Epithelial cell of prostate (primary cell): ENCODE results near the gene ASF1B.
"Not testable (repeated sequence)": the region's sequence is repeated elsewhere in the genome, so short reads cannot be mapped to it uniquely, and the experiment has no call there.

ENCODE experiments used
- DNase-seq: peaks from one replicate; pipeline ENCODE4 v3.0.0-alpha.2; 2011; ENCODE audit warnings: low read depth, low spot score
- H3K27ac ChIP-seq: fragments of 450-650 bp; 2 replicates; pipeline ENCODE4 v1.5.1; 2017; ENCODE audit warnings: mild to moderate bottlenecking

Gene ASF1B

DNA sequence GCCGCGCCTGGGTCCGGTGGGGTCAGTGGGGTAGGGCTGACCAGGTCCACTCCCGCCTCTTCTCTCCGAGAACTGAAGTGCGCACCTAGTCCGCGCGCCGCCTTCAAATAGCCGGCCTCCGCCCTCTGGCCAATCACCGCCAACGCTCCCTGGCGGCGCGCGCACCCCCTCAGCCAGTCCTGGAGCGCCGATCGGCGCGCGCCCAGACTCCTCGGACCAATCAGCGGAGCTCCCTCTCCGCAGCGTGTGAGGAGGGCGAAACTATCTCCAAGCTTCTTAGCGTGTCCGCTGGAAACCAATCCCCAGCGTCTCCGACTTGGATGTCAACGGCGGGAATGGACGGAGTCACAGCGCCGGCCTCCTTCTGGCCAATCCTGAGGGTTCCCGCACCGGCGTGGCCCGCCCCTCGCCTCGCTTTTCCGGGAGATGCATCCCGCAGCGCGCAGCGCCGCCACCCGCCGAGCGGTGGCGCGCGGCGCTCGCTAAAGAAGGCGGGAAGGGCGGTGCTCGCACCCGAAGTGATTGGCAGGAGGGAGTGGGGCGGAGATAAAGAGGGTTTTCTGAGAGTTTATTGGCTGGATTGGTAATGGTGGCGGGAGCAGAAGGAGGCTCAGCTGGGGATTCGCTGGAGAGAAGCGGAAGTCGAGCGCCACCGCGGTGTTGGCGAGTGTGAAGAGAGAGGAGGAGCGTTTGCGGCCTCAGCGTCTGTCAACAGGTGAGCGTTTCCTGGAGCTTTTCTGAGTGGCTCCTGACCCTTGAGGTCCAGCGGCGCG lies at the start of gene ASF1B:
Gene ASF1B, minus strand, starts transcription at position 81 of the 773 bp plus-strand sequence. CDS start 133 bp downstream, outside the sequence.
- peak within 1 kb of the TSS; percentile 88 for H3K27ac ChIP-seq
- peak; percentile 99 for DNase-seq

DNA sequence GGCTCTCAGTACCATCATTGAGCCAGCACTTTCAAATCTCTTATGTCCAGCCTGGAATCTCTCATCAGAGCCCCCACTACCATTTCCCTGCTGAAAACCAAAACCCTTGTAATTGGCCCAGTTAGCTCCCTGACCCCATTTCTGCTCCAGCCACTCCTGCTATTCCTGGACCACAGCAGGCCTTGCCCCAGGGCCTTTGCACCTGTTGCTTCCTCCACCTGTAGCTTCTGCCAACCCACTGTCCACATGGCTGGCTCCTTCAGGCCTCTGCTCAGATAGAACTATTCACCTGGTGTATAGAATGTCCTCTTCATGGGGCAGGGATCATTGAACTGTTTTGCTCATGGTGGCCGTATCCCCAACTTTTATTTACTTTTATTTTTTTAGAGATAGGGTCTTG lies 49.3 kb upstream of the ASF1B start:
- DNase-seq, H3K27ac ChIP-seq: not testable (repeated sequence)

DNA sequence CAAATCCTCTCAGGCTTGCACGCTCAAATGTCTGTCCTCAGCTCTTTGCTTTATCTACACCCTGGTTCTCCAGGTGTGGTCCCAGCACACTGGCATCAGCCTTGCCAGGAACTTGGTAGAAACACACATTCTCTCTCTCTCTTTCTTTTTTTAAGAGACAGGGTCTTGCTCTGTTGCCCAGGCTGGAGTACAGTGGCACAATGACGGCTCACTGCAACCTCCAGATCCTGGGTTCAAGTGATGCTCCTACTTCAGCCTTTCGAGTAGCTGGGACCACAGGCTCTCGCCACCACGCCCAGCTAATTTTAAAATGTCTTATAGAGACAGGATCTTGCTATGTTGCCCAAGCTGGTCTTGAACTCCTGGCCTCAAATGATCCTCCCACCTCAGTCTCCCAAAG lies 48.8 kb upstream of the ASF1B start:
- no peak overlapping the region for H3K27ac ChIP-seq
- DNase-seq, result no peak

DNA sequence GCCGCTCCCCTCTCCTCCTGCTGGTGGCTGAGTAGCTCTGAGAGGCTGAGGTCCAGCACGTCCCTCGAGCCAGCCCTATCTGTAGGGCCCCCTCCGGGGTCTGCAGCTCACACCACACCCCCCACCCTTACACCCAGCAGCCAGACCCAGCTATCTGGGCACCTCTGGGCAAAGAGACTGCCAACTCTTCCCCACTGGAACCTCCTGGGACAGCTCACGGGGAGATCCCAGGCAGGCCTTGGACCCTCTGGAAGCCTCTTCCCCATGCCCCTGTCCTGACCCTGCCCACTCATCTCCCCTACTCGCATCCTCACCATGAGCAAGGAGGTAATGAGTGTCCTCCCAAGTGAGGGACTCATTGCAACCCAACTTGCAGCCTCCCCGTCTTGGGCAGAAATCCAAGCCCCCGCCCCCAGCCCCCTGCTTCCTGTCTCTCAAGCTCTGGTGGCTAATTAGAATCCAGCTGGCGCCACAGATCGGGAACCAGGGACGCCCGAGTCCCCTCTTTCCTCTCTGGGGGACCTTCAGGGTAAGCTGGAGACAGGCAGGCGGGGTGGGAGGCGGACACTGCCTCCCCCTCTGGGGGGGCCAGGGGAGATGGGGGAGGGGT lies 47.5 kb upstream of the ASF1B start:
- H3K27ac ChIP-seq, result no peak overlapping the region
- DNase-seq, result no peak

DNA sequence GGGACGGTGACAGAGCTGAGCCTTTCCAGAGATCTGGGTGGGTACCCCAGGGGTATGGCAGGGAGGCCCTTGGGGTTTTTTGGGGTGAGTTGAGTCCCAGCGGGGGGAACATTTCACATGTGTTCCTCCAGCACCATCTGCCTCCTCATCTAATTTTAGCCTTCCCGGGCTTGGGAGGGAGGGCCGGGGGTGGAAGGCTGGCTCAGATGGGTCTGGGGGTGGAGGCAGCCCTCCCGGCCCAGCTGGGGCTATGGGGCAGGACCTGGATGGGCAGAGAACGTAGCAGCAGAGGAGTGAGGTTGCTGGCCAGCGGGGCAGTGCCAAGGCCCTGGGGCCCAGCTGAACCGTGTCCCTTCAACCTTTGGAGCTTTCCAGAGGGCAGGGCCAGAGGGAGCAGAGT lies 46.1 kb upstream of the ASF1B start:
- no peak overlapping the region for H3K27ac ChIP-seq
- no peak for DNase-seq

DNA sequence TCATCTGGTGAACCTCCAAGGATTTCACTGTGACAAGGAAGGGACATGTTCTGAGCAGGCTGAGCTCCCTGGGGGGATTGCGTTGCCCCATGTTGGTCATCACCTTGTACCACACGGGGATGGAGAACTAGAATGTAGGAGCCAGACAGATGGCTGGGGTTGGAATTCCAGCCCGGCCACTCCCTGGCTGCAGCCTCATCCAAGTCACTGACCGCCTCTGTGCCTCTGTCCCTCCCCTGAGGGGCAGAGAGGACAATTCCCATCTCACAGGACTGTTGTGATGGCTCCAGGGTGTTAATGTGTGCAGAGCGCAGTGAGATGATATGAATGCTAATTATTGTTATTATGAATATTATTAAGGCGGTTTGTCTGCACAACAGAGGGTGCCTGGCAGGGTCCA lies 45.5 kb upstream of the ASF1B start:
- no peak for DNase-seq
- no peak overlapping the region for H3K27ac ChIP-seq

DNA sequence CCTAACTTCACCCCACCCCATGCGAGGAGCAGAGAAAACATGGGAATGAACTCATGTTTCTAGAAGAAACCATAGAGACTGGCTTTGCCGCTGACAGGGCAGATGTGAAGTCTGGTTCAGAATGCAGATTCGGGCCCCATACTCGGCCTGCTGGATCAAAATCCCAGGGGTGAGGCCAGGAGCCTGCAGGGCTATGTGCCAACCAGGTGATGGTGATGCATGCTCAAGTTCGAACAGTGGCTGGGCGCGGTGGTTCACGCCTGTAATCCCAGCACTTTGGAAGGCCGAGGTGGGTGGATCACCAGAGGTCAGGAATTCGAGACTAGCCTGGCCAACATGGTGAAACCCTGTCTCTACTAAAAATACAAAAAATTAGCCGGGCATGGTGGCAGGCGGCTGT lies 44.8 kb upstream of the ASF1B start:
- H3K27ac ChIP-seq, DNase-seq: not testable (repeated sequence)

DNA sequence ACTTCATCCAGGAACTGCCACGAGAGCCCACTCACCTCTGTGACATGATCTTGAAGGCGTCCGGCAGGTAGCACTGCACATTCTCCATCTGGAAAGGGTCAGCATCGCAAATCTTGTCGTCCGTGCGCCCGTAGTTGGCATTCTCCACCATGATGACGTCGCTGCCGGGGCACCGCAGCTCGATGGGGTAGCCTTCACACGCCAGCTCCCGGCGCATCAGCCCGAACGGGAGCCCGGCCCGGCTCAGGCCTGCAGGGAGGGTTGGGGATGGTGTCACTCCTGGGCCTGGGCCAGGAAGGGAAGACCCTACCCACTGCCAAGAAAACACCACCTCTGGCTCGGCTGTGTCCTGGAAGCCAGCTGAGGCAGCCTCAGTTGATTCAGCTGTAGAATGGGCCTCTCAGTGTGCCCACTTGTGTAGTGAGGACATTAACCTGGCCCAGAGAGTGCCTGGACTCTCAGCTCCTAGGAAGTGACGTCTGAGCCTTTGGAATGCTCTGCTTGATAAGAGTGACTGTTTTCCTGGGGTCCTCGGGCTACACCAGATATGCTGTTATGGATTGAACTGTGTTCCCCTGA lies 41.2 kb upstream of the ASF1B start:
- DNase-seq, result no peak
- no peak overlapping the region for H3K27ac ChIP-seq

DNA sequence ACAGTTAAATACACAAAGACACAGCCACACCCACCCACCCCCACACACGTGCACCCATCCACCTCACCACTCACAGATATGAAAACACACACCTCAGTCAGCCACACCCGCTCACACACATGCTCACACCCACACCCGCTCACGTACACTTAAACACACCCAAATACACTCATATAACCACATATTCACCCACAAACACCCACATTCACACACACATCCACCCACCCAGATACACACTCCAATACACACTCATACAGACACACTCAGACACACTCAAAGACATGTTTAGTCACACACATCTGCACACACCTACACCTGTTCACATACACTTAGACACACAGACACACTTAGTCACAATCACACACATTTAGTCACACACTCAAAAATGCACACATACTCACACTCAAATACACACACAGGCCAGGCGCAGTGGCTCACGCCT lies 39.0 kb upstream of the ASF1B start:
- no peak for DNase-seq

DNA sequence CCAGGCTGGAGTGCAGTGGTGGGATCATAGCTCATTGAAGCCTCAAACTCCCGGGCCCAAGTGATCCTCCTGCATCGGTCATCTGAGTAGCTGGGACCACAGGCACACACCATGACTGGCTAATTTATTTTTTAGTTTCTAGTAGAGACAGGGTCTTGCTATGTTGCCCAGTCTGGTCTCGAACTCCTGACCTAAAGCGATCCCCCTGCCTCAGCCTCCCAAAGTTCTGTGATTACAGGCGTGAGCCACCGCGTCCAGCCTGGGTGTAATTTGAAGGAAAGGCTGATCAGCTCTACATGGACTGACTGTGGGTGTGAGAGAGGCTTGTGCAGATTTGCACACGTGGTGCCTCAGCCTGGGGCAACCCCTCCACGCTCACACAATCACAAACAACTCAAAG lies 38.5 kb upstream of the ASF1B start:
- DNase-seq, result no peak

More for the DNA sequence above, 39.0 kb upstream of the ASF1B start:
- no peak overlapping the region for H3K27ac ChIP-seq

DNA sequence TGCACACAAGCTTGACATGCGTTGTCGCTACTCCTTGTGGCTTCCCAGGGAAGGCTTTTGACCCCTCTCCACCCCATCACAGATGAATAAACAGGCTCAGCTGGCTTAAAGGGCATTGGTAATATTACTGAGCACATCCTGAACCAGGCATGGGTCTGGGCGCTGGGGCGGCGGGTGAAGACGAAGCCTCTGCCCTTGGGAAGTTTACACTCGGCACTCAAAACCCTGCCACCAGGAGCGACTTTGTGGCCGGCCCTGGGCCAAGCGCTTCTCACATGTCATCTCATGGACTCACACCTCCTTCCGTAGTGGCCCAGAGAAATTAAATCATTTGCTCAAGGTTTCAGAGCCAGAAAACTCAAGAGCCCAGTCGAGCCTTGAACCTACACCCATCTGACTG lies 32.6 kb upstream of the ASF1B start:
- no peak overlapping the region for H3K27ac ChIP-seq
- no peak for DNase-seq

More for the DNA sequence above, 38.5 kb upstream of the ASF1B start:
- H3K27ac ChIP-seq, result no peak overlapping the region

DNA sequence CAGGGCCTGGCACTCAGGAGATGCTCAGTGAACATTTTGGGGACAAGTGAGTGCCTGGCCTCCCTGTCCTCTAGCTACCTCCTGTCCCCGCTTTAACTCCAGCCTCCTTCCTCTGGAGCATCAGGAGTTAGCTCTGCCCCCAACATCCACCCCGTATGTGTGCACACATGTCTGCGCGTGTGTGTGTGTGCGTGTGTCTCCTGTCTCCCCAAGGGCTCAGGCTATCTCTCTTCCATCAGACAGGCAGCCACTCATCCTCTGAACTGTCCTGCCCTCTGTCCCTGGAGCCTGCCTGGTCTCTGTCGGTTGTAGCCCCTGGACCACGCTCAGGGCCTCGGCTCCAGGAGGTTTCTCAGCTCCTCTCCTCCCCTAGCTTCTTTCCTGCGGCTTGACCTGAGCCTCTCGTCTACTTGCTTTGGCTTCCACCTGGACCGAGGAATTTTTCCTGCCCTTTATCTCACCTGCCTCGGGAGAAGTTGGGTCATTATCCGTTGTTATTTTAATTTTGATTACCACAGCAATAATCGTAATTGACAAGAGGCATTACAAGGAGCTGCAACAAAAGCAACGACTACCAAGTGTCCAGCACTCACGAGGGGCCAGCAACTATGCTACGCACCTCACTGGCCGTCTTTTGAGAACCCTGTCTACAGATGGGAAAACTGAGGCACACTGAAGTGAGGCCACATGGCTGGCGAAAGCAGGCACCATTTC lies 32.0 kb upstream of the ASF1B start:
- no peak for DNase-seq
- no peak overlapping the region for H3K27ac ChIP-seq

DNA sequence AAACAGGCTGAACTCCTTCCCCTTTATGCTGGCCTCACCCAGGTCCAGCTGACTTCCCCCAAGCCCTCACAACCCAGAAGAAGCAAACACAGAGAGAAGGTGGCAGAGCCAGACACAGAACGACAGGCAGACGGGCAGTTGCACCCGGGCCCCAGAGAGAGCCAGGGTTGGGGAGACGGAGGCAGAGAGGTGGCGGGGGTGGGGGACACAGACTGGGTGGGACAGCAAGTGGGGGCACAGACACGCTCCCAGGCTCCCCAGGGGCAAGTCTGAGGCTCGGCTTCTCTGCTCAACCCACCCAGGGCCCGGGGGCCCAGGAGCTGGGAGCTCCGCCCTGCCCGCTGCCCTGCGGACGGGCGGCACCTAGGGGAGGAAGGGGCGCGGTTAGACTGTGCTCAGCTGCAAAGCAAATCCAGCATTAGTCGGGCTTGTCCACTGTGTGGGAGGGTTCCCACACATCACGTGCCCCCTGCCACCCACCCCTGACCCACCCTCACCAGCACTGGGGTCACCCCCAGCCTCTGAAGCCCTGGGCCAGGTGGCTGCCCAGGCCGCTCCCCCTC lies 31.3 kb upstream of the ASF1B start:
- H3K27ac ChIP-seq, result no peak overlapping the region
- no peak for DNase-seq

DNA sequence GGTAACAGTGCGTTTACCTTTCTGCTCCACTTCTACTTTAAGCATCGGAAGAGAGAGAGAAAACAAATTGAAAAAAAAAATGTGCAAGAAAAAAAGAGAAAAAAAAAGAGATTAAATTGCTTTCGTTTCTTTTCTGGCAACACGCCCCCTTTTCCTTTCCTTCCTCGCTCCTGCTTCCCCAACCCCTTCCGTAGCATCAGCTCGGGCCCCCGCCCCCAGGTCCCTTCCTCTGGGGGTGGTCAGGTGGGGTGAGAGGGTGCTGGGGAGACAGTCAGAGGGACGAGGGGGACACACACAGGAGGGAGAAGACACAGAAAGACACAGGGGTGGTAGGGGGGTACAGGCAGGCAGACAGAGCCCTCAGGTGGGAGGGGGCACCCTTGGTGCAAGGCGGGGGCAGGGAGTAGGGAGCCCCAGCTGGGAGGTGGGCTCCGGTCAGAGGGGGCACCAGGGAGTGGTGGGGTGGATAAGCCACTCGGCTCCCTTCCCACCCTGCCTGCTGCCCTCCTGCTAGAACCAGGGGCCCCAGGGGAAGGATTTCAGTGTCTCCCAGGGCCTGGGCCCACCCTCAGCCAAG lies 30.7 kb upstream of the ASF1B start:
- no peak overlapping the region for H3K27ac ChIP-seq
- DNase-seq, result no peak

DNA sequence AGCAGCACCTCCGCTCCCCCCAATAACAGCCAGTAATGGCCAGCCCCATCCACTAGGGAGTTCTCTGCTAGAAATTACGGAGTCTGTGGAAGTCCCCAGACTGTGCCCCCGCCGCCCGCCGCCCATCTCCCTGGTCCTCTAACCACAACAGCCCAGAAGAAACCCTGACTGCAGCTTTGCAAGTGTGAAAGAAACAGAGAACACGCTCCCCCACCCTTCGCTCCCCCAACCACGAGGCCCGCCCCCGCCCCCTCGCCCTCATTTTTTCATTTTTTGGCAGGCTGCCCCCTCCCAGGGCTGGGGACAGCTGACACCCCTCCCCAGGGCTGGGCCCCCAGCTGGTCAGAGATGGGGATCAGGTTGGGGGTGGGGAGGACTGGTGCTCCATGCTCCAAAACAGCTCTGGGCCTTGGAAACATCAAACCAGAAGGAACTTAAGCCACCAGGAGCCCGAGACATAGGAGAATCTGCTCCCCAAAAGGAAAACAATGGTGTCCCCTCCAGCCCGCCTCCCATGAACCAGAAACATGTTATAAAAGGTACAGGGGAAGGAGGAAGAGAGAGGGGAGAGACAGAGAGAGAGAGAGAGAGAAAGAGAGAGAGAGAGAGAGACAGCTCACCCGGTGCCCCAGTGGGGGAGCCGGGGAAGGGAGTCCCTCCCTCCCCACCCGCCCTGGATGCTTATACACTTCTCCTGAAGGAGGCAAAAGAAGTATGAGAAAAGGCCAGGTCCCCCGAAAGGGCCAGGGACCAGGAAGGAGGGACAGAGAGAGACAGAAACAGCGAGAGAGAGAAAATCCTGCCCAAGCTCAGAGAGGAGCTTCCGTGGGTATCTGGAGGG lies 29.8 kb upstream of the ASF1B start:
- no peak overlapping the region for H3K27ac ChIP-seq
- DNase-seq, result no peak

DNA sequence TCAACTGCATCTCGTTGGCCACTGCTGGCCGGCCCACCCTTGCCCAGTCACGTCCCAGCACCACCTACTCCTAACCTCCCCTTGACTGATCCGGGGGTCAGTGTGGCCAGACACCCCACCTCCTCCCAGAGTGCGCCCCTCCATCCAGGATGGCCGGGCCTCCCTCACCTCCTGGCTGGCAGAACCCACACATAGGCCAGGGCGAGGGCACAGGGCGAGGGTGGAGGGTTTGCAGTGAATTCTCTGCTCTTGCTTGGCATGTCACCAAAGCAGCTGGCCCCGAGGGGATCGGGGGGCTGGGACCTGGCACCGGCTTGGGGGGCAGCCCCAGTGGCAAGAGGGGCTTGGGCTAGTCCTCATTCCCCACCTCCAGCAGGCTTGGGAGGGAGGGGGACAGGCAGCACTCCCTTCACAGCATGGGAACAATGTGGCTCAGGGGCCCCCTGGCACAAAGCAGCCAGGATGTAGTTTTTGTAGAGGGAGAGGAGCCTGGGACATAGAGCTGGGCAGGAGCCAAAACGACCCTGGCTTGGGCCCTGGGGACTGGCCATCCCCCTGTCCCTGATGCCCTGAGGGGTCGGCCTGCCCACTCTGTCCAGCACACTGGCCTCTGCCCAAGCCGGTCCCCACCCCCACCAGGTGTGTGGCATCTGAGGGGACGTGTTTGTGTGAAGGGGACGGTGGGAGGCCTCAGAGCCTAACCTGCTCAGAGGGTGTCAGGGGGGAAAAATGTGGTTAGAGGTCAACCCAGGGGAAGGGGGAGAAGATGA lies 28.5 kb upstream of the ASF1B start:
- no peak for DNase-seq
- H3K27ac ChIP-seq, result no peak overlapping the region

DNA sequence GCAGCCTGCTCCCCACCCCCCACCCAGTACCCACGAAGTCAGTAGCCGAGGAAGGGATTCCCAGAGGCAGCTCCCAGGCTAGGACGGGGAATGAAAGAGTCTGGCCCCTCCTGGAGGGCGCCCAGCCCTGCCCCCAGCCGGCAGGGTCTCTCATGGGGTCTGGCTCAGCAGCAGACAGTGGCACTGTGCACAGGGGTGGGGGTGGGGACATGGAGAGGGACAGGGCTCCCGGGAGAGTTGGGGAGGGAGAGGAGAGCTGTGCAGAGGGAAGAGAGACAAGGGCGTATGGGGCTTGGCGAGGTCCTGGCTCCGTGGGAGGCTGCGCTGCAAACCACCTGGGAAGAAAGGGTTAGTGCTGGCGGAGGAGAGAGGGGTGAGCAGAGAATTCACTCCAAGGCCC lies 27.7 kb upstream of the ASF1B start:
- no peak for DNase-seq
- H3K27ac ChIP-seq, result no peak overlapping the region

DNA sequence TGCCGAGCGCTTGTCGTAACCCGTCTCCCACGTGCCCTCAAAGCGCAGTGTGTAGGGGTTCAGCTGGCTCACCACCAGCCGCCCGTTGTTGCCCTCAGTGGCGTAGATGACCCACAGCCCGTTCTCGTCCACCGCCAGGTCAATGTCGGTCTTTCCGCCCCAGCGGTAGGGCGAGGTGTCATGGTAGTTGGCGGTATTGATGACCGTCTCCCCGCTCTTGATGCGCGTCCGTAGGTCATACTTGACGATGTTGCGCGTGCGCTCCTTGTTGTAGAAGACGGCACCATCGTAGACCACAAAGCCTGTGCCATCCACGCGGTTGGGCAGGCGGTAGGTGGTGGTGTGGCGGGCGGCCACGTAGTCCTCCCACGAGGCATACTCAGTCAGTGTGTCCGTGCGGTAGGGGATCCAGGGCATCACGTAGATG lies 26.5 kb upstream of the ASF1B start:
- H3K27ac ChIP-seq, result no peak overlapping the region
- no peak for DNase-seq

DNA sequence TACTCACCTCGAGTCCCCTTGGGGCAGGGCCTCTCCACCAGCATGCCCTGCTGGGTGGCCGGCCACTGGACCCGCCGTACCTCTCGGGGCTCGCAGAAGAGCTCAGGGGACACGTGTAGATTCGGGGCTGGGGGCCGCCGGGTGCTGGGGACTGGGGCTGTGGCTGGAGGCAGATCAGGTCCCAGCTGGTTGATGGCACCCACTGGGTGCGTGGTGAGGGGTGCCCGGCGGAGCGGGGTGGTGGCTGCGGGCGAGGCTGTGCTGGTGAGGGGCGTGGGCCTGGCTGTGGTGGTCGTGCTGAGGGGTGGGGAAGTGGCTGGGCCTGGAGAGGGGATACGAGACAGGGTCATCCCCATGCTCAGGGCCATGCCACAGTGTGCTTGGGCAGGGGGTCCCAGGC lies 24.9 kb upstream of the ASF1B start:
- H3K27ac ChIP-seq, result no peak overlapping the region
- DNase-seq, result no peak
